ENCODE results near the gene RNF212B.

DNA sequence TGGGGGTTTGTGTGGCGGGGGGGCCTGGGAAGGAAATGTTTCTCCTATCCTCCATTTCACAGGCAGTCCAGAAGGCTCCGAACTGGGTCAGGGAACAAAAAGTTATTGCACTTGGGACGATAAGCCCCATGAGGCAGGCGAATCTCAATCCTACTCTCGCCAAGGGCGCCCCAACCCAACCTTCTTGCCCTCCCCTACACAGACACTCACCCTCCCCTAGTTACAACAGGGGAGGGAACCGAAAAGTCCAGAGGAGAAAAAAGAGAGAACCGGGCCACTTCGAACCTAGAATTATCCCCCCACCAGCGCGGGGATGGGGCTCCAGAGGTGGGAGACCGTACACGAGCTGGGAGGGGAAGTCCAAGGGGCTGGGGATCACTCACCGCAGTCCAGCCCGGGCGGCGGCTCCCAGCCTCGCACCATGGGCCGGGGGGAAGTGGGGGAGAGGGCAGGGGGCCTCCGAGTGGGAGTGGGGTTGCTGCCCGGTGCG is 47.8 kb downstream of the RNF212B start:
- TF ChIP-seq, protein P1, sequence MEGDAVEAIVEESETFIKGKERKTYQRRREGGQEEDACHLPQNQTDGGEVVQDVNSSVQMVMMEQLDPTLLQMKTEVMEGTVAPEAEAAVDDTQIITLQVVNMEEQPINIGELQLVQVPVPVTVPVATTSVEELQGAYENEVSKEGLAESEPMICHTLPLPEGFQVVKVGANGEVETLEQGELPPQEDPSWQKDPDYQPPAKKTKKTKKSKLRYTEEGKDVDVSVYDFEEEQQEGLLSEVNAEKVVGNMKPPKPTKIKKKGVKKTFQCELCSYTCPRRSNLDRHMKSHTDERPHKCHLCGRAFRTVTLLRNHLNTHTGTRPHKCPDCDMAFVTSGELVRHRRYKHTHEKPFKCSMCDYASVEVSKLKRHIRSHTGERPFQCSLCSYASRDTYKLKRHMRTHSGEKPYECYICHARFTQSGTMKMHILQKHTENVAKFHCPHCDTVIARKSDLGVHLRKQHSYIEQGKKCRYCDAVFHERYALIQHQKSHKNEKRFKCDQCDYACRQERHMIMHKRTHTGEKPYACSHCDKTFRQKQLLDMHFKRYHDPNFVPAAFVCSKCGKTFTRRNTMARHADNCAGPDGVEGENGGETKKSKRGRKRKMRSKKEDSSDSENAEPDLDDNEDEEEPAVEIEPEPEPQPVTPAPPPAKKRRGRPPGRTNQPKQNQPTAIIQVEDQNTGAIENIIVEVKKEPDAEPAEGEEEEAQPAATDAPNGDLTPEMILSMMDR (IDR thresholded peaks at IDR 0.05; ENCODE audit: low read length), result no peak
- TF ChIP-seq EZH2 (IDR thresholded peaks at IDR 0.05; ENCODE audit: borderline replicate concordance, low read length), result no peak
